Naive thymus-derived CD8-positive, alpha-beta T cell (primary cell): ENCODE data around the gene GRPR. TPM values are rescaled to one million over a fixed set of nuclear protein-coding genes. Genes with fewer than 3 reads are reported as not detected.

Experiments used
- ATAC-seq, 2 donors: fragments of 150-1000 bp; cut with Tn5 transposase in 1 of 2; sonication (Bioruptor Pico), chemical (Tn5 transposase) in 1 of 2; 1 replicate in 1 of 2; 2 replicates in 1 of 2; pipeline ENCODE4 v1.10.0; 2021; ENCODE audit warnings: mild to moderate bottlenecking in 2 of 2, moderate library complexity in 2 of 2
- POLR2A ChIA-PET: fragments of 350-600 bp; sonication (Branson Sonifier 250); formaldehyde crosslinking; loops from one replicate; lab custom pipeline; 2021; ENCODE audit warnings: antibody characterized with exemption; lab: Charles Lee
- DNase-seq, 10 donors: peaks; one replicate each; pipeline versions ENCODE4 v3.0.0 to v3.0.0-alpha.2; 2020 to 2022
- H3K27ac Mint-ChIP-seq, 10 donors: one replicate each; pipeline ENCODE4 v1.8.0; 2020 to 2022; ENCODE audit warnings: mild to moderate bottlenecking in 10 of 10, mixed read lengths in 10 of 10, moderate library complexity in 4 of 10, inconsistent platforms in 1 of 10
- H3K27me3 Mint-ChIP-seq, 5 donors: one replicate each; pipeline ENCODE4 v1.8.0; 2021 to 2022; ENCODE audit warnings: mixed read lengths in 5 of 5
- H3K36me3 Mint-ChIP-seq, 3 donors: one replicate each; pipeline ENCODE4 v1.8.0; 2020 to 2022; ENCODE audit warnings: mixed read lengths in 3 of 3, mild to moderate bottlenecking in 2 of 3, inconsistent platforms in 1 of 3
- H3K4me1 Mint-ChIP-seq, 4 donors: one replicate each; pipeline ENCODE4 v1.8.0; 2021 to 2022; ENCODE audit warnings: mixed read lengths in 4 of 4
- H3K4me3 Mint-ChIP-seq, 10 donors: one replicate each; pipeline ENCODE4 v1.8.0; 2020 to 2022; ENCODE audit warnings: mild to moderate bottlenecking in 10 of 10, mixed read lengths in 10 of 10, moderate library complexity in 6 of 10, inconsistent platforms in 1 of 10
- H3K9me3 Mint-ChIP-seq, 9 donors: one replicate each; pipeline ENCODE4 v1.8.0; 2020 to 2022; ENCODE audit warnings: mixed read lengths in 9 of 9, mild to moderate bottlenecking in 3 of 9, inconsistent platforms in 1 of 9, moderate library complexity in 1 of 9
- polyA plus RNA-seq, 3 donors: library from polyadenylated mRNA; unstranded; fragments of 300-500 nt; fragmentation: Illumina TruSeq; gene quantifications; one replicate each; pipeline ENCODE4 v1.2.3, GENCODE V29; 2021
- total RNA-seq, 8 experiments: library from RNA in 2 of 8; stranded (reverse) in 2 of 8; gene quantifications; one replicate each; pipeline ENCODE4 v1.2.3 and lab custom pipeline; 2021 to 2026

Gene GRPR
- under 1 TPM in 1 of 2 experiments, not detected in 1; 0.25 TPM for total RNA-seq
- not detected for polyA plus RNA-seq
- 0 to 0.15 (median 0.07) reads per million in 6 experiments for total RNA-seq (lab: John Stamatoyannopoulos, UW)

DNA sequence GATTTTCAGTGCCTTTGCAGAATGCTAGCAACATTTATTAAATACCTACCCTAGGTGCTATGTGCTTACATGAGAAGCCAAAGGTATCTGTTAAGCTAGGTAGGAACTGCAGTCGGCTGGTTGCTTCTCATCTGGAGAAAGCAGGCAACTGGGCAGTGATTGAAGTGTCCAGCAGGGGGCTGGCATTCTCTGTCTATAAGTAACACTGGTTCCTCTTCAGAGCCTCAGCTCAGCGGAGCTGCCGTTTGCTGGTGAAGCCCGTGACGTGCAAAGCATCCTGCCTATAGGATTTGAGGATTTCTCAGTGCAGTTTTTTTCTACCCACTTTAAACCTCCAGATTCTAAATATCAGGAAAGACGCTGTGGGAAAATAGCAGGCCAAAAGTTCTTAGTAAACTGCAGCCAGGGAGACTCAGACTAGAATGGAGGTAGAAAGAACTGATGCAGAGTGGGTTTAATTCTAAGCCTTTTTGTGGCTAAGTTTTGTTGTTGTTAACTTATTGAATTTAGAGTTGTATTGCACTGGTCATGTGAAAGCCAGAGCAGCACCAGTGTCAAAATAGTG is at the start of gene GRPR:
Gene GRPR, plus strand, starts transcription at position 344 of the 565 bp plus-strand sequence. CDS start 389 bp downstream, outside the sequence.
- H3K36me3 Mint-ChIP-seq = no peaks in the 10 kb centered on the region
- H3K9me3 Mint-ChIP-seq = peaks cover 0 to 5% (median 0%) of the 10 kb centered on the region in 9 donors
- ATAC-seq (peak; percentile 85 to 96), DNase-seq (peak; percentile 12 to 77 (median 42))
- POLR2A ChIA-PET = no interaction called here
- H3K4me3 Mint-ChIP-seq = peak within 1 kb of the TSS in 4 of 10 donors; percentile 25 to 66 (median 35)
- peaks cover 0 to 10% (median 4%) of the 10 kb centered on the region in 5 donors for H3K27me3 Mint-ChIP-seq
- H3K27ac Mint-ChIP-seq = no peak within 1 kb of the TSS
- peaks cover 5 to 23% (median 10%) of the 10 kb centered on the region in 4 donors for H3K4me1 Mint-ChIP-seq

DNA sequence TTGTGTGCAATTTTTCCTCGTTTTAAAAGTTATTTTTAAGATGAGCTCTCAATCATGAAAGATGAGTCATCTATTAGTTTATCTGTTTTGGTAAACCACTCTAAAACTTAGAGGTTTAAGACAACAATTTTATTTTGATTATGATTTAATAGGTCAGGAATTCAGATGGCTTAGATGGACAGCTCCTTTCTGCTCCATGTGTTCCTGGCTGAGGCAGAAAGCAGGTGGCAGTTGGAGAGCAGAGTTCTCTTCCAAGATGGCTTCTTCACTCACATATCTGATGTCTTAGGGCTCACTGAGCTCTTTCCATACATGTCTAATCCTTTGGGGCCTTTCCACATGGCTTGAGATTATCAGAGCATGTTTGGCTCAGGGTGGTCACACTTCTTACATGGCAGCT is 48.3 kb upstream of the GRPR start:
- ATAC-seq = no peak

DNA sequence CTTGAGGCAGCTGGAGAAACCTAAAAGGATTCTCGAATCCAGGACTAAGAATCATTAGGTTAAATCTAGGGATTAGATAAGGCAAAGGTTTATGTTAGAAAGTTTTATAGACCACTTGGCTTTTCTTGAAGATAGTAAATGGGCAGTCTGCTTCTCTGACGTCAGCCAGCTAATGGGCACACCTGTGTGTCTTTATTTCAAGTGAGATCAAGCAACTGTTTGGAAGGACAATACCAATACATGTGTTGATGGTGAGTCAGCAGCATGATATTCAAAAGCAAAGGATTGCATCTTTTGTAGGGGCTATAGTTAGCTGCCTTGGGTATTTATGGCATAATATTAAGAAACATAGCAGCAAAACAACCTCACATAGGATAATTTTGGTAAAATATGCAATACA is 46.5 kb upstream of the GRPR start:
- no peak overlapping the region for H3K4me3 Mint-ChIP-seq
- ATAC-seq (no peak), DNase-seq (no peak)
- POLR2A ChIA-PET = no interaction called here
- peaks cover 0 to 7% (median 0%) of the 10 kb centered on the region in 5 donors for H3K27me3 Mint-ChIP-seq
- no peak overlapping the region for H3K27ac Mint-ChIP-seq
- H3K9me3 Mint-ChIP-seq = peaks cover 0 to 3% (median 0%) of the 10 kb centered on the region in 9 donors
- no peaks in the 10 kb centered on the region for H3K4me1 Mint-ChIP-seq
- no peaks in the 10 kb centered on the region for H3K36me3 Mint-ChIP-seq

More for the DNA sequence above, 48.3 kb upstream of the GRPR start:
- Mint-ChIP-seq H3K4me1 (no peaks in the 10 kb centered on the region), H3K27me3 (peaks cover 0 to 7% (median 0%) of the 10 kb centered on the region in 5 donors), H3K36me3 (no peaks in the 10 kb centered on the region), H3K27ac (no peak overlapping the region), H3K4me3 (no peak overlapping the region), H3K9me3 (peaks cover 0 to 8% (median 0%) of the 10 kb centered on the region in 9 donors)
- DNase-seq = no peak
- POLR2A ChIA-PET = no interaction called here

DNA sequence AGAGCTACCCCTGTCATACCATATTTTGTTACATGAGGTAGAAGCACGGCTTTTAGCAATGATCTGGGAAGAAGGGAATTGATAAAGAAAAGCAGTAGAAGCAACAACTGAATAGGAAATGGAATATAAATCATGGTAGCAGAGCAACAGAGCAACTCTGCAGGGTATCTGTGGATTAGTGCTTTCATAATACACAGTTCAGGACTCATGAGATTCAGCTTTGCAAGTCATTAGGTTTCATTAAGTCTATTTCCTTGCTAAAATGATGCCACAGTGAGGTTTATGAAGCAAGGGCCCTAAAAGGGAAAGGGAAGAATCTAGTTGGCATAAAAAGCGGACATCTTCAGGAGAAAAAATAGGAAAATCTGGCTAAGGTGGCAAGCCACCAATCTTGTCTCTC is 45.6 kb upstream of the GRPR start:
- Mint-ChIP-seq H3K36me3 (no peaks in the 10 kb centered on the region), H3K4me3 (no peak overlapping the region), H3K4me1 (no peaks in the 10 kb centered on the region), H3K27ac (no peak overlapping the region), H3K9me3 (peaks cover 0 to 2% (median 0%) of the 10 kb centered on the region in 9 donors), H3K27me3 (peaks cover 0 to 7% (median 0%) of the 10 kb centered on the region in 5 donors)
- no peak for DNase-seq
- POLR2A ChIA-PET = no interaction called here
- ATAC-seq = no peak

DNA sequence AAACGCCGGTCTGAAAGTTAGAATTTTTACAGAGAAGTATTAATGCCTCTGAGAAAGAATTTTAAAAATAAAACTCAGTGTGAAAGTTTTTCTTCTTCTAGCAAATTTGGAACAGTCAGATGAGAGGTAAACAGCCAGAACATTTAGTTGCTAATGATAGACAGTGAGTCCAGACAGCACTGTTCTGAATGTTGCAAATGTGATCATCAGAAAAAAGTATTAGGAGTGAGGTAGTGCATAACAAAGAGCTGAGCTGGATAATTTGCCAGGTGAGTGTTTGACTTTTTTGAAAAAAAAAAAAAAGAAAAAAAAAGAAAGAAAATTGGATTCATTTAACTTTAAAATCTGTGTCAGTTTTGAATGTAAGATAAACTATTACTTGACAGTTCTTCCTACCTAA is 42.0 kb upstream of the GRPR start:
- no peaks in the 10 kb centered on the region for H3K9me3 Mint-ChIP-seq
- H3K4me3 Mint-ChIP-seq = no peak overlapping the region
- ATAC-seq (no peak), DNase-seq (no peak)
- H3K36me3 Mint-ChIP-seq = no peaks in the 10 kb centered on the region
- no peaks in the 10 kb centered on the region for H3K4me1 Mint-ChIP-seq
- H3K27ac Mint-ChIP-seq = no peak overlapping the region
- H3K27me3 Mint-ChIP-seq = peaks cover 0 to 6% (median 0%) of the 10 kb centered on the region in 5 donors
- POLR2A ChIA-PET = no interaction called here

DNA sequence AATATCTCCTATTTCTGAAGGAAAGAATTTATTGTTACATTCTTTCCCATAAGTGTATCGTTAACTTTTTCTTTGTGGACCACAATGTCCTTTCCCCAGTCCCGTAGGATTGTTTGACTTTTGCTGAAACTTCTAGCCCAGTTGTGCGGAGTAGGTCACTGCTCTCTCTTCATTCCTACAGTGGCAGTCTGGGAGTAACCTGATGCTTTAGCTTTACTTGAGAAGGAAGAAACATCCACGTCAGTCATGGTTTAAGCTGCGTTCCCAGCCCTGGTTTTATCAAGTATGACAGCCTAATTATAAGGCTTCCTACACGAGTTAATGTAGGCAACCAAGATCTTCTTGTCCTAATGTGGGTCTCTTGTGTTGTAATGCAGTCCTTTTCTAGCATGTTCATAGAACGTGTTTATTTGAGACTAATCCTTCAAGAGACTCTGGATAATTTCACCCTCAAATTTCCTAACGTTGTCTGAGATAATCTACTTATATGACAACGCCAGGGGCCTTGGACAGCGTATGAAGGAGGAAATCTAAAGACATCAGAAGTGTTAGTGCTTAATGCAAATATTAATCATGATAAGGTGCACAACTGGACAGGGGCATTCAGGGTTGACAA is 40.8 kb upstream of the GRPR start:
- ATAC-seq = no peak
- DNase-seq = no peak
- no peaks in the 10 kb centered on the region for H3K9me3 Mint-ChIP-seq
- no peak overlapping the region for H3K4me3 Mint-ChIP-seq
- POLR2A ChIA-PET = no interaction called here
- no peaks in the 10 kb centered on the region for H3K4me1 Mint-ChIP-seq
- H3K27ac Mint-ChIP-seq = no peak overlapping the region
- H3K36me3 Mint-ChIP-seq = no peaks in the 10 kb centered on the region
- H3K27me3 Mint-ChIP-seq = peaks cover 0 to 6% (median 0%) of the 10 kb centered on the region in 5 donors

DNA sequence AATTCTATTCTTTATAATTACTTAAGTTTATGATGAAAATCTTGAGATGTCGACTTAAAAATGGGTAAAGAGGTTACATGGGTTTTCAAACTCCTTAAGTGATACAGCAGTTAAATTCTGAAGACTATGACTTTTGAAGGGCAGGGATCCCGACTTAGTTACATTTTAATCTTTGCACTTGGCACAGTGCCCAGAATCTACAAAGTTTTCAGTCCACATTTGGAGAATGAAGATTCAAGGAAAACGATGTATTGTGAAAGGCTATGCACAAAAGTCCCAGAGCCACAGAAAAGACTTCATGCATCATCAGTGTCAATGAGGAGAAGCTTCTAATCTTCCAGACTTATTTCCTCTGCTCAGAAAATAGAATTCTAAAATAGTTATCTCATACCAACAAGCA is 36.3 kb upstream of the GRPR start:
- Mint-ChIP-seq H3K9me3 (no peaks in the 10 kb centered on the region), H3K27me3 (peaks cover 0 to 6% (median 0%) of the 10 kb centered on the region in 5 donors), H3K4me3 (no peak overlapping the region), H3K36me3 (no peaks in the 10 kb centered on the region), H3K4me1 (no peaks in the 10 kb centered on the region), H3K27ac (no peak overlapping the region)
- ATAC-seq (no peak), DNase-seq (no peak)
- POLR2A ChIA-PET = no interaction called here

DNA sequence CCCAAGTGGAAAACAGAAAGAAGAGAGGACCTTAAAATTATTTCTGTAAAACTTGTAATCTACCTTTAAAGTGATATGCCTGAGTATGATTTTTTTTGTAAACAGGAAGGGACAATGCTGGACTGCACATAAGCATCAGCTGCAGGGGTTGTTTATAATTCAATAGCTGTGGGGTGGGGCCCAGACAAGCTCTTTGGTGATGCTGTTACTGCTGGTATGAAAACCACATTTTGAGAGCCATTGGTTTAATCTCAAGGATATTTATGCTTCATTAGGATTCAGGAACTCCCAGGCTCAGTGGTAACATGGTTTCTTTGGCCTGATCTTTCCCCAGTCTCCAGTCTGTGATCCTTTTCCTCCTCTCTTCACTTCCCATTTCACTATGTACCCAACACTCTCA is 34.3 kb upstream of the GRPR start:
- Mint-ChIP-seq H3K27me3 (peaks cover 0 to 14% (median 0%) of the 10 kb centered on the region in 5 donors), H3K4me1 (no peaks in the 10 kb centered on the region), H3K9me3 (peaks cover 0 to 3% (median 0%) of the 10 kb centered on the region in 9 donors), H3K36me3 (no peaks in the 10 kb centered on the region), H3K27ac (no peak overlapping the region), H3K4me3 (no peak overlapping the region)
- no peak for ATAC-seq
- POLR2A ChIA-PET = no interaction called here
- no peak for DNase-seq

DNA sequence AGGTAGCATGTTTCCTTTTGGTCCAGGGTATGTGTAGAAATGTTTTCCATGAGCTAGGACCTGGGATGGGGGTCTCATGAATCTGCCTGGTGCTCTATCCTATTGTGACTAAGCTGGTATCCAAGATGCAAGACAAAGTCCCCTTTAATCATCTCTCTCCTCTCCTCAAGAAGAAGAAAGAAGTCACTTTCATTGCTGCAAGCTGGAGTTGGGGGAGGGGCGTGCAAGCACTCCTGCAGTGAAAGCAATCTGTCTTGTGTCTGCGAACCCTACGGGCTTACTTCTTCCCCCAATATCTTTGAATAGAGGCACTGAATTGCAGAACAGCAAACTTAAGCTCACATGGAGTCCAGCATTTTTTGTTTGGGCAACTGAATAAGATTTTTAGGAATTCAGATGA is 27.2 kb upstream of the GRPR start:
- Mint-ChIP-seq H3K27me3 (peaks cover 2 to 15% (median 6%) of the 10 kb centered on the region in 5 donors), H3K4me3 (no peak overlapping the region), H3K36me3 (no peaks in the 10 kb centered on the region), H3K4me1 (peaks cover 0 to 1% (median 0%) of the 10 kb centered on the region in 4 donors), H3K9me3 (peaks cover 0 to 17% (median 0%) of the 10 kb centered on the region in 9 donors), H3K27ac (no peak overlapping the region)
- no peak for DNase-seq
- POLR2A ChIA-PET = no interaction called here
- no peak for ATAC-seq

DNA sequence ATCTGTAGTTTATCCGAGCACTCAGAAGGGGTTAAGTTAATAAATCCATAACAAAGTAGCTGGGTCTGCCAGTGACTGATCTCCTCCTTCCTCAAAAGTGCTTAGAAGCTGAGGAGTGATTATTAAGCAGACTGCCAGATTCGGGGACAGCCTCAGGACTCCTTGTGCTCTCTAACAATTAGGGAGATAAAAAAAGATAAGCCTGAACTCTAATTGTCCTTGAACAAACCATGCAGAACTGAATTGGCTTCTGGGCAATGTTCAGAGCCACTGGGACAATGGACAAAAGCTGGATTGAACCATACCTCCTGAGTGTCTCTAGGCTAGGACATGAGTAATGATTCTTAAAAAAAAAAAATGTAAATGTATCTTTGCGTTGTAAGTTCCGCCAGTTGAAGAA is 22.7 kb upstream of the GRPR start:
- Mint-ChIP-seq H3K27me3 (peaks cover 0 to 4% (median 3%) of the 10 kb centered on the region in 5 donors), H3K4me1 (peaks cover 0 to 1% (median 0%) of the 10 kb centered on the region in 4 donors), H3K4me3 (no peak overlapping the region), H3K9me3 (peaks cover 0 to 1% (median 0%) of the 10 kb centered on the region in 9 donors), H3K36me3 (no peaks in the 10 kb centered on the region), H3K27ac (no peak overlapping the region)
- POLR2A ChIA-PET = no interaction called here
- ATAC-seq = no peak
- DNase-seq = no peak

DNA sequence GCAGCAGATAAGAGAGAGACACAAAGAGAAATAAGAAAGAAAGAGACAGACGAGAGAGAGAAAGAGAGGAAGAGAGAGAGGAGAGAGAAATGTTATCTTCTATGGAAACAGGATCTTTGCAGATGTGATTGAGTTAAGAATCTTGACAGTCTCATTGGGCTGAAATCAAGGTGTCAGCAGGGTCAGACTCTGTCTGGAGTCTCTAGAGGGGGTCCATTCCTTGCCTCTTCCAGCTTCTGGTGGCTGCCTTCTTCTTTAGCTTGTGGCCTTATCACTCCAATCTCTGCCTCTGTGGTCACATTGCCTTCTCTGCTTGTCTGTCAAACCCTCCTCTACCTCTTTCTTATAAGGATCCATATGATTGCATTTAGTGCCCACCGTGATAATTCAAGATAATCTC is 21.8 kb upstream of the GRPR start:
- Mint-ChIP-seq H3K27ac (no peak overlapping the region), H3K9me3 (no peaks in the 10 kb centered on the region), H3K27me3 (peaks cover 0 to 4% (median 3%) of the 10 kb centered on the region in 5 donors), H3K4me3 (no peak overlapping the region), H3K4me1 (peaks cover 0 to 1% (median 0%) of the 10 kb centered on the region in 4 donors), H3K36me3 (no peaks in the 10 kb centered on the region)
- POLR2A ChIA-PET = no interaction called here
- DNase-seq = no peak
- no peak for ATAC-seq

DNA sequence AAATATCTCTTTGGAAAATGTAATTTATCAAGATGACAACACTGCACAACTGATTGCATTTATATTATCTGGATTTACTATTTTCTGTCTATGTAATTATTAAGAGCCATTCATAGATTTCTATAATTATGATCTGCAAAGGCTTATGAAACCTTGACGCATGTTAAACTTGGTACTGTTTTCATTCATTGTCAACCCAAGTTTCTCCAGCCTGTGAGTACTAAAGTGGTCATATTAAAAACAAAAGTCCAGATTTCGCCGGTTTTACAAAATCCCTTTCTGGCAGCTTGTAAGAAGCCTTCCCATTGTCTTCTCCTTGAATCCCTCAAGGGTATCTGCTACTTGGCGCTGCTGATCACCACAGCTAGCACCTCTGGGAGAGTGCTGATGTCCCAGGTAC is 19.7 kb upstream of the GRPR start:
- ATAC-seq = no peak
- POLR2A ChIA-PET = no interaction called here
- no peaks in the 10 kb centered on the region for H3K9me3 Mint-ChIP-seq

DNA sequence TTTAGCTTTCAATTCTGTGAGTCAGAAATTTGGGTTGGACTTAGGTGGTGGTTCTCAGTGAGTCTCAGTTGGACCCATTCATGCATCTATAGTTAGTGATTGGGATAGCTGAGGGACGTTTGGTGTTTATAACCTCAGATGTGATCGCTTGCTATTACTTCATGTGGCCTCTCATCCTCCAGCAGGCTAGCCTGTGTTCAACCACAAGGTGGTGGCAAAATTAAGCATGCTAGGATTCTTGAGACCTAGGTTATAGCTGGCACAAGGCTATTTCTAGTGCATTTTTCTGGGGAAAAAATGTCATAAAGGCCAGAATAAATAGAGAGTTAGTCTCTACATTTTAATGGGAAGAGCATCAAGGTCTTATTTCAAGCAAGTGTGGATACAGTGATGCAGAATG is 10.9 kb upstream of the GRPR start:
- POLR2A ChIA-PET = no interaction called here
- ATAC-seq = no peak

More for the DNA sequence above, 19.7 kb upstream of the GRPR start:
- Mint-ChIP-seq H3K36me3 (no peaks in the 10 kb centered on the region), H3K27ac (no peak overlapping the region), H3K4me3 (no peak overlapping the region), H3K27me3 (peaks cover 0 to 7% (median 3%) of the 10 kb centered on the region in 5 donors), H3K4me1 (peaks cover 0 to 1% (median 0%) of the 10 kb centered on the region in 4 donors)
- no peak for DNase-seq

More for the DNA sequence above, 10.9 kb upstream of the GRPR start:
- no peak overlapping the region for H3K4me3 Mint-ChIP-seq
- peaks cover 0 to 9% (median under 1%) of the 10 kb centered on the region in 5 donors for H3K27me3 Mint-ChIP-seq
- peaks cover 0 to 7% (median 0%) of the 10 kb centered on the region in 4 donors for H3K4me1 Mint-ChIP-seq
- H3K9me3 Mint-ChIP-seq = peaks cover 0 to 6% (median 0%) of the 10 kb centered on the region in 9 donors
- peaks cover 0 to 4% (median 0%) of the 10 kb centered on the region in 3 donors for H3K36me3 Mint-ChIP-seq
- DNase-seq = no peak
- no peak overlapping the region for H3K27ac Mint-ChIP-seq
